Stimulated activated naive CD8-positive, alpha-beta T cell treated with anti-CD3 and anti-CD28 coated beads, Interleukin-15, amount 100 ng/mL, for 72 hours (primary cell): ENCODE data around the gene SKIC3.

Experiments used
- ATAC-seq: fragments of 150-1000 bp; cut with Tn5 transposase; 2 replicates; pipeline ENCODE4 v1.10.0; 2021; ENCODE audit warnings: mild to moderate bottlenecking, moderate library complexity
- DNase-seq, 2 donors: peaks; one replicate each; pipeline ENCODE4 v3.0.0; 2021 to 2022
- H3K27ac Mint-ChIP-seq, 2 donors: one replicate each; pipeline ENCODE4 v1.8.0; 2022; ENCODE audit warnings: mild to moderate bottlenecking in 2 of 2, mixed read lengths in 2 of 2, moderate library complexity in 2 of 2
- H3K27me3 Mint-ChIP-seq: one replicate; pipeline ENCODE4 v1.8.0; 2022; ENCODE audit warnings: mixed read lengths
- H3K4me1 Mint-ChIP-seq: one replicate; pipeline ENCODE4 v1.8.0; 2022; ENCODE audit warnings: mild to moderate bottlenecking, mixed read lengths
- H3K4me3 Mint-ChIP-seq, 2 donors: one replicate each; pipeline ENCODE4 v1.8.0; 2022; ENCODE audit warnings: mild to moderate bottlenecking in 2 of 2, mixed read lengths in 2 of 2, moderate library complexity in 1 of 2
- H3K9me3 Mint-ChIP-seq, 2 donors: one replicate each; pipeline ENCODE4 v1.8.0; 2022; ENCODE audit warnings: mixed read lengths in 2 of 2

SKIC3 gene

DNA sequence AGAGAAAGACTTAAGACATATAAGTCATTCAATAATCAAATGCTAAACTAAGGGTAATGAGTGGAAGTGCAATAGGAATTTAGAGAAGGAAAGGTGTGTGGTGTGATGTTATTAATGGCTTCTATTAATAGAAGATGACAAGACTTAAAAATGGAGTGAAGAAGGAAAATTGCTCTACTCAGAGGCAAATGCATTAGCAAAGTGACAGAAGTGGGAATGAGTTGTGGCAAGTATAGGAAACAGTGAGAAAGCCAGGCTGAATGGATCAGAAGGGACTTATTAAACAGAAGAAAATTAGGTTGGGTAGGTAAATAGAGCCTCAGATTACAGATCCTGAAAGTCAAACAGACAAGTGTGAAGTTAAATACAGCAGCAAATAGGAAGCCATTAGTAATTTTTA is 5.7 kb downstream of the SKIC3 start:
- Mint-ChIP-seq H3K4me1 (peaks cover 28% of the 10 kb centered on the region), H3K9me3 (no peaks in the 10 kb centered on the region), H3K4me3 (no peak overlapping the region), H3K27ac (no peak overlapping the region), H3K27me3 (no peaks in the 10 kb centered on the region)
- no peak for ATAC-seq
- DNase-seq: no peak

DNA sequence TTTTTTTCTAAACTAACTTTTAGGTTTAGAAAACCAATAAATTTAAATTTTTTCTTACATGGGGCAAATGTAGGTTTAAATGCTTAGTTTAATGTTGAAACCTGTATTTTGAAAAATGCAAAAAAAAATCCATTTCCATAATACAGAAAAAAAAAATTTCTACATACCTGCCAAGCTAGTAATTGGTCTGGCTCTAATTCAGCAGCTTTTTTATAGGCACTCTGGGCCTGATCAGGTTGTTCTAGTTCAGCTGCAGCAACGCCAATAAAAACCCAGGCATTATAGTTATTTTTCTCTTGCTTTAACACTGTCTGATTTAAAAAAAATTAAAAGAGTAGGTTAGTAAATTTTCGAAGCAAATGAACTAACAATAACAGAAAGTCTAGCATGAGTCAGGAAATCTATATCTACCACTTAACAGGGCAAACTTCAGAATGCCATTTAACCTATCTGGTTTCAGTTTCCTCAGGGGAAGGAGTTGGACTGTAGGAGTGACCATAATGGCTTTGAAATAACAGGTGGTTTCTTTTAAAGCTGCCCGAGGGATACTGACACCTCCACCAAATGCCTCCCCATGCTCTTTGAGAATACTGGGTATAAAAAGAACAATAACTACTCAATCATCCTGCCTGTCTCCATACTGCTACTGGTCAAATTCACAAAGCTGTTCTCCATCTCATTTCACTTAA is 11.6 kb downstream of the SKIC3 start:
- H3K27ac Mint-ChIP-seq: peak overlapping the region in 1 of 2 donors; percentile 49
- no peak for DNase-seq
- H3K4me1 Mint-ChIP-seq: peaks cover 7% of the 10 kb centered on the region
- peak; percentile 59 for ATAC-seq
- no peak overlapping the region for H3K4me3 Mint-ChIP-seq
- no peaks in the 10 kb centered on the region for H3K9me3 Mint-ChIP-seq
- no peaks in the 10 kb centered on the region for H3K27me3 Mint-ChIP-seq

DNA sequence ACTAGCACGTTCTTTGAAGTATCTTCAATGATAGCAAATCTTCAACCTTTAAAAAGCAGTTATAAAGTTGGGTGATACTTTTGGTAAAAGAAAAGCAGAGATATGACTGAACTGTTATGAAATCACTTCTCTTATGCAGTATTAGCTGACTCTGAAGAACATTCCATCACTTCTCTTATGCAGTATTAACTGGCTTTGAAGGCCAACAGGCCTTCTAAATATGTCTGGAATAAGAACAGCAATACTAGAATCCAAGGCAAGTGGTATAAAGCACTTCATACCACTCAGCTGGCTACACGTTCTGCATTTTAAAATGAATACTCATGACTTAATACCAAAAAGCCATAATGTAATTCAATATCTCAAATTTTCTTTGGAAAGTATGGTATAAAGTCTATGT is 17.3 kb downstream of the SKIC3 start:
- ATAC-seq: no peak
- no peaks in the 10 kb centered on the region for H3K27me3 Mint-ChIP-seq
- no peak overlapping the region for H3K4me3 Mint-ChIP-seq

DNA sequence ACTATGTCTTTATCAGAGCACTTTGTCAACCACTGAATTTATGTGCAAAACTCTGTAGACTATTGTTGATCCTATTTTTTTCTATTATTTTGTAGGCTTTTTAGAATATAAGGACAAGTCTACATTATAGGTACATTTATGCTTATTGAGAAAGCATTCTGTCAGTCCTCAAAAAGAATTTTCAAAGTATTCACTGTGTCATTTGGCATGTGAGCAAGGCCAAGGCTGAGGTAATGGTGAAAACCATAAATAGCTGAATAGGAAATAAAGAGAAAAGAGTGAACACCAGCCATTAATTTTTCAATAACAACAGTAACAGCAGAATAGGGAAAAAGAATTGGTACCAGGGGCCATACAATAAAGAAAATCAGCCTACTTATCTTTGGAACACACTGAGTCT is 21.0 kb downstream of the SKIC3 start:
- no peak for ATAC-seq
- Mint-ChIP-seq H3K27me3 (no peaks in the 10 kb centered on the region), H3K4me3 (no peak overlapping the region)

More for the DNA sequence above, 17.3 kb downstream of the SKIC3 start:
- Mint-ChIP-seq H3K9me3 (no peaks in the 10 kb centered on the region), H3K4me1 (peaks cover 12% of the 10 kb centered on the region), H3K27ac (no peak overlapping the region)
- DNase-seq: no peak

DNA sequence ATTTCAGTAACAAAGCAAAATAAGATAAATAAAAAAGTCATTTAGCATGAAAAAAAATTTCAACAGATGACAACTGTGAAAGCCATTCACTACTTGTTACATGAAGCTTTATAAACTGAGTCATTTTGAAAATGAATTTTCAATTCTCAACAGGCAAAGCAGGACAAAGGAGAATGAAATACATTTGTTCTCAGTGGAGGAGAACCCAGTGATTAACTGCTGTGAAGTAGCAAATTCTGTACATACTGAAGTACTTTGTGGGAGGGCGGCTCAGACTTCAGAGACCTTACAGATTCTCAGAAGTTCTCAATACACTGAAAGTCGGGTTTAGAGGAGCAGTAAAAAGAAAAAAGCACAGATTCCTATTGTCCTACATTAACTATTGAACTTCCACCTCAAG is 21.7 kb downstream of the SKIC3 start:
- H3K27ac Mint-ChIP-seq: no peak overlapping the region
- peaks cover 12% of the 10 kb centered on the region for H3K4me1 Mint-ChIP-seq
- no peaks in the 10 kb centered on the region for H3K27me3 Mint-ChIP-seq
- no peak overlapping the region for H3K4me3 Mint-ChIP-seq
- no peak for ATAC-seq
- no peaks in the 10 kb centered on the region for H3K9me3 Mint-ChIP-seq
- DNase-seq: no peak

More for the DNA sequence above, 21.0 kb downstream of the SKIC3 start:
- no peak for DNase-seq
- no peaks in the 10 kb centered on the region for H3K9me3 Mint-ChIP-seq
- H3K4me1 Mint-ChIP-seq: peaks cover 12% of the 10 kb centered on the region
- H3K27ac Mint-ChIP-seq: no peak overlapping the region

DNA sequence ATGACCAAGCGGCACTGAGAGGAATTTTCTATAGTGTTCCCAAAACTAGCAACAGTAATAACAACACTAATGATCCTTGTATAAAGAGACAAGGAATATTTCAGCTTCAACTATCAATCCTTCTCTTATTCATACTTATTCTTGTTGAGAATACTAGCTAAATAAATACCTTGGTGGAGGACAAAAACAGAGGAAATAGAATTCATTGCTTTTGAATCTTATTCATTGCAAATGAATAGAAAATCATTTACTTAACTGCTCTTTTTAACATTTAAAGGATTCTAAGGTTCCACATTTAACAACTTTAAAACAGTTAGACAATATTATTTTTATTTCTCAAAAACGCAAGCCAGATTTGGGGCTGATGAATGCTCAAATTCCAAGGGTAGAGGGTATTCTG is 22.4 kb downstream of the SKIC3 start:
- peaks cover 12% of the 10 kb centered on the region for H3K4me1 Mint-ChIP-seq
- no peak overlapping the region for H3K4me3 Mint-ChIP-seq
- DNase-seq (no peak), ATAC-seq (no peak)
- H3K27ac Mint-ChIP-seq: no peak overlapping the region
- H3K27me3 Mint-ChIP-seq: no peaks in the 10 kb centered on the region
- no peaks in the 10 kb centered on the region for H3K9me3 Mint-ChIP-seq

DNA sequence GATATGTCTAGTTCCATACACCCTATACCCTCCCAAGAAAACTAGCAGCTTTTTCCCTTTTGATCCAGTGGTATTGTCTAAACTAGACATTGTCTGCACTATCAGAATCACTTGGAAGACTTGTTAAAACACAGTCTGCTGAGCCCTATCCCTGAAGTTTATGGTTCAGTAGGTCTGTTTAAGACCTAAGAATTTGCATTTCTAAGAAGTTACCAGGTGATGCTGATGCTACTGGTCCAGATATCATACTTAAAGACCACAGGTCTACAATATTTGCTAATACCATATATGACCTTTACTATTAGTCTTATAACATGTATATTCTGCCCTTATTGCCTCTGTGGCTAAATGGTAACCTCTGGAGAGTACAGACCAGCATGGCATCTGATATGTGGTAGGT is 23.3 kb downstream of the SKIC3 start:
- ATAC-seq: no peak
- H3K4me1 Mint-ChIP-seq: peaks cover 12% of the 10 kb centered on the region
- H3K9me3 Mint-ChIP-seq: no peaks in the 10 kb centered on the region
- H3K4me3 Mint-ChIP-seq: no peak overlapping the region
- H3K27ac Mint-ChIP-seq: no peak overlapping the region
- no peaks in the 10 kb centered on the region for H3K27me3 Mint-ChIP-seq
- DNase-seq: no peak

DNA sequence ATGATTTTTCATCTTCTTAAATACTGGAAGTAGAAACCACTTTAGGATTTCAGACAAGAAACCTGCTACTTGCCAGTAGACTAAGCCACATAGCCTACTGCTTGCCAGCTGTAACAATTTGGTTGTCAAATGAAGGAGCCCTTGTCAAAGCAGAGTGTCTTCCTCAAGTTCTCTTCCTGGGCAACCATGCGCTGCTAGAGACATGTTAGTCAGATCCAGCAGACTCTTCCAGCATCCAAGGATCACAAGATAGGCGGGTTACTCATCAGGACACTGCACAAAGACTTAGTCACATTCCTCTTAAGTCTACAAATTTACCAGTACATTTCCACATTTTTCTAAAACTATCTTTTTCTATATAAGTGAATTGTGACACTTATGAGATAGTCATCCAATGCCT is 24.4 kb downstream of the SKIC3 start:
- H3K4me3 Mint-ChIP-seq: no peak overlapping the region
- H3K9me3 Mint-ChIP-seq: no peaks in the 10 kb centered on the region
- no peak for DNase-seq
- no peak for ATAC-seq
- peaks cover 12% of the 10 kb centered on the region for H3K4me1 Mint-ChIP-seq
- H3K27me3 Mint-ChIP-seq: no peaks in the 10 kb centered on the region
- no peak overlapping the region for H3K27ac Mint-ChIP-seq

DNA sequence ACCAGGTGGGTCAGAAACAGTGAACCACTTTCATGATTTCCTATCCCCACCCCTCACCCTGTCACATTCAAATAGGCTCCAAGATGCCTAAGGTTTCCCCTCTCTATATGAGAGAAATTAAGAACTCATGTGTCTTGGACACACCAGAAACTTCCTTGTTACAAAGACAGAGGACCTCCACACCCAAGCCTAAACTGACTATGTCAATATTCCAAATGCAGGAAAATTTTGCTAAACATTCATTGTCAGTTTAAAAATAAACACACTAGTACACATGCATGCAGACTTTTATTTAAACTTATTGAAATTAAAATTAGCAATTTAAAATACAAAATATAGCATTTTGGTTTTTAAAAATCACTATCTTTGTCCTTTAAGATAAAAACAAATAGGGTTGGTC is 26.2 kb downstream of the SKIC3 start:
- Mint-ChIP-seq H3K27me3 (no peaks in the 10 kb centered on the region), H3K4me3 (no peak overlapping the region), H3K9me3 (no peaks in the 10 kb centered on the region), H3K27ac (no peak overlapping the region), H3K4me1 (peaks cover 5% of the 10 kb centered on the region)
- DNase-seq (no peak), ATAC-seq (no peak)

DNA sequence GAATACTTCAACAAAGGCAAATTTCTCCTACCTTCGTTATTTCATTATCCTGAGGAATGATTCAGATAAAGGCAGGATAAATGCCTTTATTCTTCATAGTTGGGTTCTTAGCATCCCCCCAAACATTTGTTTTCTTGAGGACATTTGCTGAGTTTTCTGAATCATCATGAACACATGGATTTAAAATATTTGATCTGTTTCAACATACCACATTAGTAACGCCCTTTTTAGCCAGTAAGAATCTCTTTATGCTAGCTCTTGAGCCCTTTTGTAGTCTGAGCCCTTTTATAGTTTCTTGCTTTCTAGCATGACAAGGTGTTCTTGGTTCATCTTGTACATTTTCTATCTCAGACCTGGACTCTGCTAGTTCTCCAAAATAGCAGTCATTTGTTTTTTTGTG is 27.9 kb downstream of the SKIC3 start:
- Mint-ChIP-seq H3K27ac (no peak overlapping the region), H3K9me3 (no peaks in the 10 kb centered on the region), H3K4me1 (no peaks in the 10 kb centered on the region), H3K27me3 (no peaks in the 10 kb centered on the region), H3K4me3 (no peak overlapping the region)
- ATAC-seq (no peak), DNase-seq (no peak)

DNA sequence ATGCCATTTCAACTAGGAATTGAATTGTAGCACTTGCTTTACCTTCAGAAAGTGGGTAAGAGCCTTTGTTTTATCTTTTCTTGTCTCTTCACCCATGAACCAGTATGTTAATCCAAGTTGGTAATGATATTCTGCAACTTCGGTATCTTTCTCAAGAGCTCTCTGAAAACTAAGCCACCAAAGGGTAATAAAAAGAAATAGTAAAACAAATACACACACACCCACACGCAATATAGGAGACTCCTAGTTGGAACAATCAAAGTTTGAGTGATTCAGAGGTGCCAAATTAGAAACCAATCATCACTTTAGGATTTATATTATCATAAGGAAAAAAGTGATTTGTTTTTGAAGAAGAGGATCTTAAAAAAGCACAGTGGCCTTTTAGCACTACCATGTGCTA is 30.4 kb downstream of the SKIC3 start:
- ATAC-seq (no peak), DNase-seq (no peak)
- Mint-ChIP-seq H3K4me1 (no peaks in the 10 kb centered on the region), H3K27me3 (no peaks in the 10 kb centered on the region), H3K9me3 (no peaks in the 10 kb centered on the region), H3K27ac (no peak overlapping the region), H3K4me3 (no peak overlapping the region)

DNA sequence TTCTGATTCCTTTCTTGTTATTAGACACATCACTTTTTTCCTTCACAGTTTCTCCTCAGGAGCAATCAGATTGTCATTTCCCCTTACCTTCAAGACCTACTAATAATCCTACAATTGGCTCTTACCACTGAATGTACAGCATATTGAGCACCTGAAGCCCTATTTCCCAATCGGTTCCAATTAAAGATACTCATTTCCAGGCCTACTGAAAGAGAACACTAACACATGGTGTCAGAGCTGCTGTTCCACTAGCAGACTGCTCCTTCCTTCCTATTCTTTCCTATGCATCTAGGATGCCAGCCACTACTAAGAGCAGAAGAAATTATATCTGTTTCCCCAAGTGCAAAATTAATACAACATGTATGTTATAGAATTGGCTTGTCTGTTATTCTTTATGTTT is 34.6 kb downstream of the SKIC3 start:
- Mint-ChIP-seq H3K27ac (no peak overlapping the region), H3K4me1 (no peaks in the 10 kb centered on the region), H3K4me3 (no peak overlapping the region), H3K9me3 (no peaks in the 10 kb centered on the region), H3K27me3 (no peaks in the 10 kb centered on the region)
- DNase-seq (no peak), ATAC-seq (no peak)

DNA sequence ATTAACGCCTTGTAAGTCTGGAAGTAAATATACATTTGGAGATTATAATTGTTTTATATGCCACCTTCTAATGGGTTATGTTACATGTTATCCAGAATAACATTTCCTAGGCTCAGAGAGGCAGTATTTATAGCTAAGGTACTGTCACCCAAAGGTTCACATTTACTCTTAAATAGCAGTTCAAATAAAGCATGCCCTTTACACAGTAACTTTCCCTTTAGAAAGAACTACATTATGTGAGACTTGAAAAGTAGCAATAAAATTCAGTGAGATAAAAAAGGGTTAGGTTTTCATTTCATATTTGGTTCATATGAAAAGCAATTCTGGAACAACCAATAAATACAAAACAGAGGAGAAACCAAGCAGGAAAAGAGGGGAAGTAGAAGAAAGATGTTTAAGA is 35.1 kb downstream of the SKIC3 start:
- Mint-ChIP-seq H3K27me3 (no peaks in the 10 kb centered on the region), H3K27ac (no peak overlapping the region)
- no peak for ATAC-seq

DNA sequence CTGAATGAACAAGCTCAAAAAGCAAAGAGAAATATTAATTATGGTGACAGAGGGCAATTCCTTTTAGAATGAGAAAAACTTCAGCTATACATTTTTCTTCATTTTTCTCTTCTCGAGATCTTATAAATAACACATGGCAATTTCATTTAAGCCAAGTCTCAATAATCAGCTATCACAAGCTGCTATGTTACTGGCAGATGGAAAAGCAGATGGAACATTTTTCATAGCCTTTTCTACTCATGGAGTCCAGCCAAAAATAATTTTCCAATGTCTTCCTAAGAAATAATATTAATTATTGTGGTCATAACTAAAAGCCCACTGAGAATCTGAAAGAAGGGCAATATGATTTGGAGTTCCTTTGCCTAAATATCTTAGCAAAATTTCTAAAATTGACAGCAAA is 35.6 kb downstream of the SKIC3 start:
- Mint-ChIP-seq H3K27me3 (no peaks in the 10 kb centered on the region), H3K9me3 (no peaks in the 10 kb centered on the region), H3K4me3 (no peak overlapping the region), H3K27ac (no peak overlapping the region), H3K4me1 (no peaks in the 10 kb centered on the region)
- DNase-seq (no peak), ATAC-seq (no peak)

More for the DNA sequence above, 35.1 kb downstream of the SKIC3 start:
- no peak overlapping the region for H3K4me3 Mint-ChIP-seq
- no peaks in the 10 kb centered on the region for H3K4me1 Mint-ChIP-seq
- DNase-seq: no peak
- H3K9me3 Mint-ChIP-seq: no peaks in the 10 kb centered on the region

DNA sequence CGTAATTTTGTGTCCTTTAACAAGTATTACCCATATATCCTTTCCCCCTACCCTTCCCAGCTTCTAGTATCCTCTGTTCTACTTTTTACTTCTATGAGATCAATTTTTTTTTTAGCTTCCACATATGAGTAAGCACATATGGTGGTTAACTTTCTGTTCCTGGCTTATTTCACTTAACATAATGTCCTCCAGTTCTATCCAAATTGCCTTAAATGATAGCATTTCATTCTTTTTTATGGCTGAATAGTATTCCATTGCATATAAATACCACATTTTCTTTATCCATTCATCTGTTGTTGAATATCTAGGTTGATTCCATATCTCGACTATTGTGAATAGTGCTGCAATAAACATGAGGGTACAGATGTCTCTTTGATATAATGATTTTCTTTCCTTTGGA is 36.4 kb downstream of the SKIC3 start:
- no peak overlapping the region for H3K27ac Mint-ChIP-seq
- H3K4me3 Mint-ChIP-seq: no peak overlapping the region
- H3K9me3 Mint-ChIP-seq: no peaks in the 10 kb centered on the region
- no peaks in the 10 kb centered on the region for H3K4me1 Mint-ChIP-seq
- DNase-seq: no peak
- H3K27me3 Mint-ChIP-seq: no peaks in the 10 kb centered on the region
- no peak for ATAC-seq

DNA sequence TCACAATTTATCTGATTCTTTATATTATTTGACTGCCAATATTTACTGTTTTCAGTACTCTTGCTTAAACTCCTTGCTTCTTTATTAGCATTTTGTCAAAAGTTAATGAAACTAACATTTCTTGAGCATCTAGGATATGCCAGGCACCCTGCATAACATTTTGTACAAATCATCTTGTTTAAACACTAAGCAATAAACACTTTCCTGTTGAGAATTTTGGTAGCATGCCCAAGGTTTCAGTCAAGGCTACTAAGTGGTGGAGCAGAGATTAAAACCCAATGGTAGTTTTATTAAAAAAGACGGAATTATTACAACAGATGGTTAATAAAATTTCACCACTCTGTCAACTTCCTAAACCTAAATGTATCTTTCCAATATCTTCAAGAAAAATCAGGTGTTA is 43.2 kb downstream of the SKIC3 start:
- no peak overlapping the region for H3K4me3 Mint-ChIP-seq
- no peak for ATAC-seq
- H3K4me1 Mint-ChIP-seq: no peaks in the 10 kb centered on the region
- peak overlapping the region in 1 of 2 donors; percentile 21 for H3K27ac Mint-ChIP-seq
- H3K9me3 Mint-ChIP-seq: no peaks in the 10 kb centered on the region
- H3K27me3 Mint-ChIP-seq: no peaks in the 10 kb centered on the region
- no peak for DNase-seq

DNA sequence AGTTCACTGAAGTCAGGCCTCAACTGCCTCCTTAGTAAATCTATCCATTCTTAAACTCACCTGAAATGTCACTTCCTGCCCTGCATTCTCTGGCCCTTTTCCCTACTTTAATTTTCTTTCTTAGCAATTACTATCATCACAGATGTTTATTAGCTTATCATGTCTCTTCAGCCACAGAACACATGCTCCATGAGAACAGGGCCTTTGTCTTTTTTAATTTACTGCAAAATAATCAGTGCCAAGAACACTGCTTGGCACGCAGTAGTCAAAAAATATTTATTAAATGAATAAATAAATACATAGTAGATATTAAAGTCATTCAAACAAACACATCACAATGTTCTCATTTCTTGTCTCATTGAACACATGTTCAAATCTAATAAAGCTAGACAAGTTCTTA is 46.2 kb downstream of the SKIC3 start:
- ATAC-seq (no peak), DNase-seq (no peak)
- H3K27ac Mint-ChIP-seq: peak overlapping the region in 1 of 2 donors; percentile 5
- H3K27me3 Mint-ChIP-seq: no peaks in the 10 kb centered on the region
- H3K4me1 Mint-ChIP-seq: no peaks in the 10 kb centered on the region
- no peak overlapping the region for H3K4me3 Mint-ChIP-seq
- H3K9me3 Mint-ChIP-seq: no peaks in the 10 kb centered on the region
